ENCODE data around the gene EPB41L4A.
A peak's percentile ranks its signal among the peaks of the same experiment; 100 is the strongest.

EPB41L4A gene

GRCh38 chr5:112160652-112161391 lies 258.3 kb downstream of the EPB41L4A start:
- peak; percentile 87 for DNase-seq (ENCODE audit: low read depth)

GRCh38 chr5:112159435-112159834 lies 259.6 kb downstream of the EPB41L4A start:
- no peak for DNase-seq (ENCODE audit: low read depth)

DNA sequence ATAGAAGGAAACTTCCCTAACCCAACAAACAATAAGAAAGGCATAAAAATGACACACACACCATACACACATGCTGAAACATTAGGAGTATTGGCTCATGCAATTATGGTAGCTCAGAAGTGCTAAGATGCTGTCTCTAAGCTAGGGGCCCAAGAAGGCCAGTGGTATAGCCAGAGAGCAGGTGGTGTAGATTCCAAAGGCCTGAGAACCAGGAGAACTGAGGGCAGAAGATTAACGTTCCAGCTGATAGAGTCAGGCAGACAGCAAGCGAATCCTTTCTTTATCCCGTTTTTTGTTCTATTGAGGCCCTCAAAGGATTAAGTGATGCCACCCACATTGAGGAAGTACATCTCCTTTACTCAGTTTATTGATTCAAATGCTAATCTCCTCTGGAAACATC lies 262.9 kb downstream of the EPB41L4A start:
- DNase-seq (ENCODE audit: low read depth) = no peak

DNA sequence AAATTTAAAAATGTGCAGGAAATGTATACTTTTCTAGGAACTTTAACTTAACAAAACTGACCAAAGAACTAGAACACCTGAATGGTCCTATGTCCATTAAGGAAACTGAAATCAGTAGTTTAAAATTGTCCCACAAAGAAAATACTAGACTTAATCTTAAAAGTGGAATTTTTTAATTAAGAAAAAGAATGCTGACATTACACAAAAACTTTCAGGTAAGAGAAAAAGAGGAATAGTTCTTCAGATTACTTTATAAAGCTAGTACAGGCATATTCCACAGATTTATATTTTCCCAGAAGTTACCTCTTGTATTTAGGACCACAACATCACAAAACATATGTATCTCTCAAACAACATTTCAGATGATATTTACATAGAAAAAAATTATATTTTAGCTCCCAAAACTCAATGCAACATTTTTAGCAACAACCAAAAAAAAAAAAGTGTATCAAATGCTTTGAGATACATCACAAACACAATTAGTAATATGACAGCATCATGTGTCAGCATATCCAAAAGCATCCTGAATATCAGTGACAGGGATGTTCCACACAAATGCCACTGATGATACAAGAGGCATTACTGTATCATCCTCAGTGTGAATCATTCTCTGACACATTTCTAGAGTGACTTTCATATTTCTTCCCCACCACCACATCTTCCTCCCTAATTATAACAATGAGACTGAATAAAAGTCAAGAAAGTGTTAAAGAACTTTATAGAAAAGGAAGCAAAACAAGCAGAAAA lies 264.0 kb downstream of the EPB41L4A start:
- no peak for DNase-seq (ENCODE audit: low read depth)

GRCh38 chr5:112149727-112150126 lies 269.4 kb downstream of the EPB41L4A start:
- no peak for DNase-seq (ENCODE audit: low read depth)

DNA sequence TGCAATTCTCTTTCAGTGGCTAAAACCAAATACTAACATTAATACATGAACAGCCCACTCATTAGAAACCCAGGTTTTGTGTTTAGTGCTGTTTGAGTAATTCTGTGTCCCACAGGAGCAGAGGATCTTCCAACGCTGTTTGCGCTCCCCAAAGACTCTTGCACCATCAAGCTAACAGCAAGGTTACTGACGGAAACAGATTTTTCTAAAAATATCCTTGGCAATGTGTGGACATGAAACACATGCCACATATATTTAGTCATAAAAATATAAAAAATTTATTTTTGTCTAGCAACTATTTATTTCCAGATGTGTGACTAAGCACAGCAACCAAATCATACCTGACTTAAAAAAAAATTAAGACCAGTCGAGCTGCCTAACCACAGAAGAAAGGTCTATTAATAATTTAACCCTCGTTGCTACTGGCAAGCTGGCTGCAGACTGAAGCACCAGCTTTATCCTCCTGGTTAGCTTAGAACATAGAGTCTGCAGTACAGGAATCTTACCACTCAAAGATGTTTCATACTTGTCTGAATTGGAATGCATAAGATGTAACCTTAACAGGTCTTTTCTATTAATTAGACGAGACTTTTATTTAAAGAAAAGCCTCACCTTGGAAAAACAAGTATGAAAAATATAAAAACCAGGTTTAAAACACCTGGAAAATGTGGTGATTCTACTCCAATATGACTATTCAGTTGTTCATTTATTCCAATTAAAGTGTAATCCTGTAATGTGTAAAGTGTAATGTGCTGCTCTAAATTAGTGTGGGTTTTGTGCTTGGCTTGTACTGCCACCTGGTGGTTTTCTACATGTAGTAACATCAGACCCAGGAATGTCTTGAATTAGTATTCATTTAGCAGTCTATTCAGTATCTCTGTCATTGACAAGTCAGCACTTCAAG lies 272.5 kb downstream of the EPB41L4A start:
- peak; percentile 89 for DNase-seq (ENCODE audit: low read depth)

- DNase-seq (ENCODE audit: low read depth) = no peak
Measured at GRCh38 chr5:112143690-112144089, 275.4 kb downstream of the EPB41L4A start.

DNA sequence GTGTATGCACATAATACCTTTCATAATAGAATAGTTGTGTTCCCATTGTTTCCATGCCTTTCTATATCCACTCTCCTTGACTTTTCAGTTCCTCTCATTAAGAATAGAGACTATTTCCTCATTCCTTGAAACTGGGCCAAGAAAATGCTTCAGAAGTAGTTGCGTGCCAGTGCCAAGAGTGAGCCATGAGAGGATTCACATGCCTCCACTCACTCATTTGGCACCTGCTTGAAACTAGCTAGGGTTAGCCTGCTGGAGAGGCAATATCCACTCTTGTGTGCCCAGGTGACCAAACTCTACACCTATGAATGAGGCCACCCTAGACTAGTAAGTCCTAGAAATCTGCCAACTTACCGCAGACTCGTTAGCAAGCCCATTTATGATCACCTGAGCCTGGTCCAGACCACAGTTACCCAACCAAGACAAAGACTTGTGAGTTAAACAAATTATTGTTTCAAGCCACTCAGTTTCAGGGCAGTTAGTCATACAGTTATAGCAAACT lies 276.3 kb downstream of the EPB41L4A start:
- peak; percentile 79 for DNase-seq (ENCODE audit: low read depth)

DNA sequence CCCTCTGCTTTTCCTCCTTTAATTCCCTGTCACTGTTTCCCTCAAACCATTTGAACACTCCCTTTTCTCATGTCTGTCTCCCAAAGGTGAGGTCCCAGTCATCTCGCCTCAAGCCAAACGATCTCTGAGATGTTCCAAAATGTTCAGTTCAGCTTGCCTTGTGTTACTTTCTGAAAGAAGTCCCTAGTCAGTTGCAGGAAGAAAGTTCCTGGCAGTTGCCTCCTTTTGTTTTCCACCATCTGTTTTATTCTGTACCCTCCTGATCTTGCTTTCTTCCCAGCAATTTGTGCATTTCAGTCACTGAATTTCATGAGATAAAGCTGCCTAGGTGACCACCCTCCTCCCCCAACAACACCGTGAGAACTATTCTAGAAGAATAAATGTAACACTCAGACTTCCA lies 277.5 kb downstream of the EPB41L4A start:
- DNase-seq (ENCODE audit: low read depth) = no peak

DNA sequence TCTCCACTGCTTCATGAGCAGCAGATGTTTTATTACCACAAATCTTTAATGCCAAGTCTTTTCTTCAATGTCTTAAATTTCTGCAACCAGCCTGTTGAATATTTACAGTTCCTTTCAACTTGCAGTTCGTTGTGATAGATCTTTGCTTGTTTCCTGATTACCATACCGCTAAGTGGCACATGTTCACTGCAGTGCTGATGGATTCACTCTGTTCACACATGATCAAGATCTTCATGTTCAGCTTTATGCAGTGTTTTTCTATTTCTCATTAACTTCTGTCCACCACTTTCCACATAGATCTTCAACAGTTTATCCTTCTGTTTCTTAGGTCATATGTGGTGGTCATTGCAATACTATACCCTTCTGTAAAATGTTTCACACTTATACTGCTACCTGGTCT lies 280.6 kb downstream of the EPB41L4A start:
- DNase-seq (ENCODE audit: low read depth) = no peak

GRCh38 chr5:112136773-112137172 lies 282.3 kb downstream of the EPB41L4A start:
- DNase-seq (ENCODE audit: low read depth) = no peak

DNA sequence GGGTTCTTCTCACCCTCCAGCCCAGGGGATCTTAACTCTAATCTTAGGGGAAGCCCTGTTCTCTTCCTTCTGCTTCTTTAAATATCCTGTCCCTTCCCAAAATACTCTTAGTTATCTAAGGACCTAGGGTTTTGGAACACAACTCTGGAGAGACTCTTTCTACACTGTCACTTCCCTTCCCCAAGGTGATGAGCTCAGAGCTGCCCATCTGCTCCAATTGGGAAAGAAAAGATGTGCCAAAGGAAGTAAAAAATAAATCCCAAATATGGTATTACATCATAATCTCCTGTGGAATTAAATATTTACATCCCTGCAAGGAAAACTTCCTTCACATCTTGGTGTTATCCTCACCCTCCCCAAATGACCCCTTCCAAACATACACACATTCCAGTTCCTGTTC lies 291.2 kb downstream of the EPB41L4A start:
- no peak for DNase-seq (ENCODE audit: low read depth)

DNA sequence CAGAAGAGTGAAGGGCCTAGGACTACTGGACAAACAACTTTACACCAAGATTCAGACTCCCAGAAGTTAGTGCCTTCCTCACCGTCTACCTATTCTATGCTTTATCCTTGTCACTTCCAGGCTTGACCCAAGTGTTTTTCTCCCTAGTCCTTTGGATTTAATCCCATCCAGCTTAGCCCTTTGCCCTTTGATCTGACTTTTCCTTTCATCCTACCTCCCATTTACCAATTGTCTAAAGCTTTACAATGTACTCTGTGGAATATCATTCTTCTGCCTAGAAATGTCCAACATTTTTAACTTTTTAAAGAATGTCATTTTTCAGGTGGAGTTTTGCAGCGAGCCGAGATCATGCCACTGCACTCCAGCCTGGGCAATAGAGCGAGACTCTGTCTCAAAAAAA lies 292.1 kb downstream of the EPB41L4A start:
- no peak for DNase-seq (ENCODE audit: low read depth)

DNA sequence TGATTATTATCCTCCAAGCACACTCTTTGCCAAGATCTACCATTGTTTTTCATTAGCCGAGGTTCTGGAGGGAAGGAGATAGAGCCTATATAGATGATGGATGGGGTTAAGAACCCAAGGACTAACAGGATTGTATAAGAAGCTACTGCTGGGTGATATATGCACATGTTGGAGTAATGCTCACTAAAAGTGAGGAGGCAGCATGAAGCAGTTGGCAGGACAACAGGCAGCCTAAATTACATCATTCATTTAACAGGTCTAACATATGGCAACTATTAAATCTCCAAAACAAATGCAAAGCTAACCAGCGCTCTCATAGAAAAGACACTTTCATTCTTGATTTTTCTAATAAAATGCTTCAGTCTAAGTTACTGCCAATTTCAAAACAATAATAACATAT lies 293.2 kb downstream of the EPB41L4A start:
- no peak for DNase-seq (ENCODE audit: low read depth)

- no peak for DNase-seq (ENCODE audit: low read depth)
Measured at GRCh38 chr5:112124788-112125187, 294.3 kb downstream of the EPB41L4A start.

- DNase-seq (ENCODE audit: low read depth) = no peak
Measured at GRCh38 chr5:112123086-112123485, 296.0 kb downstream of the EPB41L4A start.

DNA sequence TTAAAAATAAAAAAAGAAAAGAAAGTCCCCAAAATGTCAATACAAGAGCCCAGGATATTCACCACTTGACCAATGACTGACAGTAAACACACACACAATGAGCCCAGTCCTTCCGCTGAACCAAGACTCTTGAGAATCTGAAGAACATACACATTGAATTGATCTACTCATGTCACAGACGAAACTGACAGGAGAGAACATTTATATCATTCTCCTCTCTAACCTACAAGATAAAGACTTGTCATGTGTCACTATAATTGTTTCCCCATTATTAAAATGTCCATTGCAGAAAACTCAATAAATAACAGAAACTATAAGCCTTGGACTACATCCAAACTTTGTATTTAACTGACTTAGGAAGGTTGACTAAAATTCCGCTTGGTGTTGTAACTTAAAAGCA lies 296.7 kb downstream of the EPB41L4A start:
- DNase-seq (ENCODE audit: low read depth) = no peak

- peak; percentile 75 for DNase-seq (ENCODE audit: low read depth)
Measured at GRCh38 chr5:112121258-112121657, 297.8 kb downstream of the EPB41L4A start.

DNA sequence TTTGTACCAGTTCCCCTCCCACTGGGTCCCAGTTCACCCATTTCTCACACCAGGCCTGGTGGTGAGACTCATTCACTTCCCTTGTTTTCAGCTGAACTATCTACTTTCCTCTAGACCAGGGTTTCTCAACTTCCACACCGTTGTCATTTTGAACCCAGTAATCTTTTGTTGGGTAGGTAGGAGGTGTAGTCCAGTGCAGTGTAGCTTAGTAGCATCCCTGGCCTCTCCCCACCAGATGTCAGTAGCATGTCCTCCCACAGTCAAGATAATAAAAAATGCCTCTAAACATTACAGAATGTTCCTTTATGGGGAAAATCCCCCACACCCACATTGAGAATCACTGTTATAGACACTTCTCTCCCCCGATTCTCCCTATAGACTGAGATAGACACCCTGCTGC lies 299.1 kb downstream of the EPB41L4A start:
- no peak for DNase-seq (ENCODE audit: low read depth)

DNA sequence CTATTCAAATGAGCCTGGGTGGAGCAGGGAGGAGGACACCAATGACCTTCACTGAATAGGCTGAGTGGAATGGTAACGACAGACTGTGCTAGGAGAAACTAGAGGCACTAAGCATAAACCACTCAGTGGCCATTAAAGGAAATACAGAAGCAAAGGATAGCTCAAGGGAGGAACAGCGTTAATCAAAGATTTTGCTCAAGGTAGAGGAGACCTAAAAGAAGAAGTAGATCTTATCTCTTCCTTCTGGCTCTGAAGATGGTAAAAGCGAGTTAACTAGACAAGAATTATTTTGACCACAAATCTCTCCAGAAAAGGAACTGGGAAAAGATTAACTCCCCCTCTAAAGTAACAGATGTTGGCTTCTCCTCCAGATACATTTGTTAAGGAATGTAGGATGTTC lies 299.6 kb downstream of the EPB41L4A start:
- peak; percentile 29 for DNase-seq (ENCODE audit: low read depth)

GRCh38 chr5:112117551-112117950 lies 301.5 kb downstream of the EPB41L4A start:
- no peak for DNase-seq (ENCODE audit: low read depth)

DNA sequence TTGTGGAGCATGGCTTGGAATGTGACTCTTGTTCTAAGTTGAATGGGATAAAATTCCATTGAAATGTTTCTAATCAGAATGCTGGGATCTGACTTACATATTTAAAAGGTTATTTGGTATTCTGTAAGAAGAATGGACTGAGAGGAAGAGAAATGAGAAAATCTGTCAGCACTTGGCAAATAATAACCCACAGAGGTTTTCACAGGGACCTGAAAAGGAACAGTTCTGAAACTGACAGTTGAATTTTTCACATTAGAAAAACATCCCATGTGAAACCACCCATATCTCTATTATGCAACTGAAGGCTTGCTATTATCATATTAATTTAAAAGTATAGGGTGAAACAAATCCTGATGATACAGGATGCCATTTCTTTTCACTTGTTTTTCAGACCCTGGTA lies 302.7 kb downstream of the EPB41L4A start:
- DNase-seq (ENCODE audit: low read depth) = no peak
